Measurements from ENCODE around the gene APOL2. TPM values are rescaled to one million over a fixed set of nuclear protein-coding genes. Genes with fewer than 3 reads are reported as not detected.
"Not testable (repeated sequence)": the region's sequence is repeated elsewhere in the genome, so short reads cannot be mapped to it uniquely, and the experiment has no call there.

The APOL2 gene
- total RNA-seq, 1 donor from 2014 or later, result 7.1 TPM

- TF ChIP-seq, protein P1, sequence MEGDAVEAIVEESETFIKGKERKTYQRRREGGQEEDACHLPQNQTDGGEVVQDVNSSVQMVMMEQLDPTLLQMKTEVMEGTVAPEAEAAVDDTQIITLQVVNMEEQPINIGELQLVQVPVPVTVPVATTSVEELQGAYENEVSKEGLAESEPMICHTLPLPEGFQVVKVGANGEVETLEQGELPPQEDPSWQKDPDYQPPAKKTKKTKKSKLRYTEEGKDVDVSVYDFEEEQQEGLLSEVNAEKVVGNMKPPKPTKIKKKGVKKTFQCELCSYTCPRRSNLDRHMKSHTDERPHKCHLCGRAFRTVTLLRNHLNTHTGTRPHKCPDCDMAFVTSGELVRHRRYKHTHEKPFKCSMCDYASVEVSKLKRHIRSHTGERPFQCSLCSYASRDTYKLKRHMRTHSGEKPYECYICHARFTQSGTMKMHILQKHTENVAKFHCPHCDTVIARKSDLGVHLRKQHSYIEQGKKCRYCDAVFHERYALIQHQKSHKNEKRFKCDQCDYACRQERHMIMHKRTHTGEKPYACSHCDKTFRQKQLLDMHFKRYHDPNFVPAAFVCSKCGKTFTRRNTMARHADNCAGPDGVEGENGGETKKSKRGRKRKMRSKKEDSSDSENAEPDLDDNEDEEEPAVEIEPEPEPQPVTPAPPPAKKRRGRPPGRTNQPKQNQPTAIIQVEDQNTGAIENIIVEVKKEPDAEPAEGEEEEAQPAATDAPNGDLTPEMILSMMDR (IDR thresholded peaks at IDR 0.05; ENCODE audit: insufficient read depth, low read length, severe bottlenecking), result no peak
- FAIRE-seq (no peak), DNase-seq (ENCODE audit: low read depth) (no peak)
Observed at GRCh38 chr22:36233796-36234195, 5.5 kb downstream of the APOL2 start.

DNA sequence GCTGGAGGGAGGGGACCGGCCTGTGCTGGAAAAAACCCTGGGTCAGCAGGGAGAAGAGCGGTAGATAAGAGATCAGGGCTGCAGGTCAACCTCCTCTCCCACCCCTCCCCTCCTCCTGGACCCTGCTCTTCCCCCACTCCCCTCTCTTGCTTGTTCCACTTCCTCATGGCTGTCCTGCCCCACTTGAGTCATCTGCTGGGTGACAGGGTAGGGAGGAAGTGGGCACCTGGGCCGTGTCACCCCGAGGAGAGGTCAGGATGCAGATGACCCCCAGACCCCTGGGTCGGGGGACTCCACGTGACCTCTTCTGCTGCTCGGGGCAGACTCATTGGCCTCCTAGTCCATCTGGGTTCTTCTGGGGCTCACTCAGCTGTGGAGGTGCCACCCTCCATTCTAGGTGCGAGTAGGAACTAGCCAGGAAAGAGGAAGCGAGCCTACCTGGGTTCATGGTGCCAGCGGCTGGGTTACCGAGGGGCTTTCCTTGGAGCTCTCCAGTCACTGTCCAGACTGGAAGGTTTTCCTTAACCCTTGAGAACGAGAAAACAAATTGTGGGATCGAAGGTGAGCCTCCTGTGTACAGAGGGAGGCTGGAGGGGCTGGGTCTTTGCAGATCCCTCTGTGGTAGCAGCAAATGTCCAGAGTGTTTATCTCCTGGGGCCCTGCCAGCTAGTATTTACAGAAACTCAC, 6.5 kb downstream of the APOL2 start:
- Histone ChIP-seq H3K36me3 (ENCODE audit: control insufficient read depth, insufficient read depth, low read length) (peaks cover 10% of the 10 kb centered on the region), H3K27me3 (ENCODE audit: control insufficient read depth, insufficient read depth, low read length) (no peaks in the 10 kb centered on the region), H3K4me3 (ENCODE audit: low read depth, low read length) (no peak overlapping the region)
- TF ChIP-seq, protein P1 (IDR thresholded peaks at IDR 0.05; ENCODE audit: insufficient read depth, low read length, severe bottlenecking), result no peak
- DNase-seq (ENCODE audit: low read depth), result no peak
- FAIRE-seq, result peak; percentile 47

More at GRCh38 chr22:36233796-36234195, 5.5 kb downstream of the APOL2 start:
- peaks cover 10% of the 10 kb centered on the region for H3K36me3 ChIP-seq (ENCODE audit: control insufficient read depth, insufficient read depth, low read length)
- H3K4me3 ChIP-seq (ENCODE audit: low read depth, low read length), result no peak overlapping the region
- H3K27me3 ChIP-seq (ENCODE audit: control insufficient read depth, insufficient read depth, low read length), result no peaks in the 10 kb centered on the region

- not testable (repeated sequence) for H3K4me3 ChIP-seq (ENCODE audit: low read depth, low read length); H3K36me3 ChIP-seq (ENCODE audit: control insufficient read depth, insufficient read depth, low read length); DNase-seq (ENCODE audit: low read depth); H3K27me3 ChIP-seq (ENCODE audit: control insufficient read depth, insufficient read depth, low read length)
- peak; percentile 92 for FAIRE-seq
Observed at GRCh38 chr22:36231051-36231450, 8.3 kb downstream of the APOL2 start.

DNA sequence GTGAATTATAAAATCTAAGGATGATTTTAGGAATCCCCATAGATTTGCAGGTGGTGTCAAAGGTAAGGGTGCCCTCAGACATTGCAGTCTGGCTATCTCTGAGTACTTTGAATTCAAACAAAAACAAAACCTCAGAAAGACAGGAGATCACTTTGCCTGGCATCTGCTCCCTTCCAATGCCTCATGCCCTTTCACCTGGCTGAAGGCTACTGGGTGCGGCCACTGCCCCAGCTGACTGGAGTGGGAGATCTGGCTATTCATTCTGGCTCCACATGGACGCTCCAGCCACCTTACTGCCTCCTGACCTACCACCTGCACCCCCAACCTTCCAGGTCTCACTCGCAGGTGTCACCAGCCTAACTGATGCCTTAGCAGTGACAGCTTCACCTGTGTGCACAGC, 9.7 kb downstream of the APOL2 start:
- DNase-seq (ENCODE audit: low read depth); H3K36me3 ChIP-seq (ENCODE audit: control insufficient read depth, insufficient read depth, low read length); H3K4me3 ChIP-seq (ENCODE audit: low read depth, low read length); H3K27me3 ChIP-seq (ENCODE audit: control insufficient read depth, insufficient read depth, low read length); FAIRE-seq: not testable (repeated sequence)

GRCh38 chr22:36228944-36229343, 10.4 kb downstream of the APOL2 start:
- H3K27me3 ChIP-seq (ENCODE audit: control insufficient read depth, insufficient read depth, low read length), result no peaks in the 10 kb centered on the region
- FAIRE-seq, result peak; percentile 55
- H3K4me3 ChIP-seq (ENCODE audit: low read depth, low read length), result no peak overlapping the region
- DNase-seq (ENCODE audit: low read depth), result no peak
- peaks cover 9% of the 10 kb centered on the region for H3K36me3 ChIP-seq (ENCODE audit: control insufficient read depth, insufficient read depth, low read length)
- TF ChIP-seq, protein P1 (IDR thresholded peaks at IDR 0.05; ENCODE audit: insufficient read depth, low read length, severe bottlenecking), result no peak

GRCh38 chr22:36228369-36228768, 11.0 kb downstream of the APOL2 start:
- not testable (repeated sequence) for FAIRE-seq; H3K27me3 ChIP-seq (ENCODE audit: control insufficient read depth, insufficient read depth, low read length); H3K36me3 ChIP-seq (ENCODE audit: control insufficient read depth, insufficient read depth, low read length); DNase-seq (ENCODE audit: low read depth); H3K4me3 ChIP-seq (ENCODE audit: low read depth, low read length)

GRCh38 chr22:36227806-36228205, 11.5 kb downstream of the APOL2 start:
- peaks cover 6% of the 10 kb centered on the region for H3K36me3 ChIP-seq (ENCODE audit: control insufficient read depth, insufficient read depth, low read length)
- DNase-seq (ENCODE audit: low read depth) (no peak), FAIRE-seq (no peak)
- H3K27me3 ChIP-seq (ENCODE audit: control insufficient read depth, insufficient read depth, low read length), result no peaks in the 10 kb centered on the region
- no peak overlapping the region for H3K4me3 ChIP-seq (ENCODE audit: low read depth, low read length)
- TF ChIP-seq, protein P1 (IDR thresholded peaks at IDR 0.05; ENCODE audit: insufficient read depth, low read length, severe bottlenecking), result no peak

All from bronchial epithelial cell (primary cell).